Measurements from ENCODE around the gene ZBTB47.

Gene ZBTB47

DNA sequence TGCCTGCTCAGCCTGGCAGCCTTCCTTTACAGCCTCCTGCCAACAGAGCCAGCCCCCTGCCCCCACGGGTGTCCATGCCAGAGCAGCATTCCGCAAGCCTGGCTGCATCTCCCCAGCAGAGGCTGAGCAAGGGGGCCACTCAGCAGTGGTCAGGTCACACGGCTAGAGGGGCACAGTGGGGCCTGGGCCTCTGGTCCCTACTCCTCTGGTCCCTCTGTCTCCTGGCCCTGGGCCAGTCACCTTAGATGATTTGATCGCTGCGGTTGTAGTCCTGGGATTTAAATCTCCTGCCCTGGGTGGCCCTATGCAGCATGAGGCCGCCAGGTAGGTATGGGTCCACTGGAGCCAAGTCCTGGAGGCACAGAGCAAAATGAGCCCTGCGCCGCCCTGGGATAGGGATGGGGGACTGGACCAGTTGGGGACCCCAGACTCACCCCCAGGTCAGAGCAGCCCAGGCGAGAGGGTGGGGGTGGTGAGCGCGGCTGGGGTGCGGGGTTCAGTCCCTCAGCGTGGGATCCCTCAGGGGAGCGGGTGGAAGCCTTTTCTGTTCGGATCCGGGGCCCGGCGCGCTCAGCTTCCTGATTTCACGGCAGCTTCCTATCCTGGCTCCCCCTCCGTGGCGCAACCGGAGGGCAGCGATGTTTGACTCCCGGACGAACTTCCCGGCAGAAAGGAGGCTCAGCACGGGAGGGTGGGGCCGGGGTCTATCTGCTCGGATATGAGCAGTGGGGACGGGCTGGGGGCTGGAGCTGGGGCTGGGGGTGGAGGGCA is at the start of gene ZBTB47:
ZBTB47 (plus strand) TSS at position 138 of the 771 bp plus-strand sequence. CDS start 4,659 bp downstream, outside the sequence.
- DNase-seq (ENCODE audit: low spot score), result peak; percentile 73

DNA sequence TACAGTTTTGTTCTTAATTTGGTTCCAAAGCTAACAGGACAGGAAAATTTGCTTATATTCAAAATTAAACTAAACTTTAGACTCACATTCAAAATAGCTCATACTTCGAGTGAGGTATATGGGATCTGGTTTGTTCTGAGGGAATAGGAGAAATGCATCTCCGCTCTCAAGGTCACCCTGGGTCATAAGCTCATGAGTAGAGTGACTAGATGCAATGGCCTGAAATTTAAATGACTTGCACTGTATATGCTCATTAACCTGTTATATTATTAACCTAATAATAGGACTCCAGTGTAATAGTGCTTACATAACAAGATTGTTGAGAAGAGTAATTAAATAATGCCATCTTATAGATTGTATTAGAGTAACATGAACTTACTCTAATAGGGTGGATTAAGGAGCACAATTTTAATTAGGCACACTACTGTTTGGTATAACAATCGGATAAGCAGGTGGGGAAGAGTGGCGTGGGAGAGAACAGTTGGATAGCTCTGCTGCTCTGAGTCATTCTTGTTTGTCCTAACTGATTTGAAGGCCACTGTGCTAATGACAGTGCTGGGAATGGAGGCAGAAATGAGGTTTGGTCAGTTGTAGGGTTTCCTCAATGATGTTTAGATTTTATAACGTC is 47.8 kb upstream of the ZBTB47 start:
- no peak for DNase-seq (ENCODE audit: low spot score)

DNA sequence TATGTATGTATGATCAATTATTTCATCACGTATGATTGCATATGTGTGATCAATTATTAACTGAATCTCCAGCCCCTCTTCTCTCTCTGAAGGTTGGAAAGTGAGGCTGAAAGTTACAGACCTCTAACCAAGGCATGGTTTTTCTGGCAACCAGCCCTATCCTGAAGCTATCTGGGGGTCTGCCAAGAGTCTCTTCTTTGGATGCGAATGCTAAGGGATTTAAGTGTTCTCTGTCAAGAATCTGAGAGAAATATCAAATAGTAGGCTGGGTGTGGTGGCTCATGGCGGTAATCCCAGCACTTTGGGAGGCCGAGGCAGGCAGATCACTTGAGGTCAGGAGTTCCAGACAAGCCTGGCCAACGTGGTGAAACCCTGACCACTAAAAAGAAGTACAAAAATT is 44.9 kb upstream of the ZBTB47 start:
- DNase-seq (ENCODE audit: low spot score), result no peak

DNA sequence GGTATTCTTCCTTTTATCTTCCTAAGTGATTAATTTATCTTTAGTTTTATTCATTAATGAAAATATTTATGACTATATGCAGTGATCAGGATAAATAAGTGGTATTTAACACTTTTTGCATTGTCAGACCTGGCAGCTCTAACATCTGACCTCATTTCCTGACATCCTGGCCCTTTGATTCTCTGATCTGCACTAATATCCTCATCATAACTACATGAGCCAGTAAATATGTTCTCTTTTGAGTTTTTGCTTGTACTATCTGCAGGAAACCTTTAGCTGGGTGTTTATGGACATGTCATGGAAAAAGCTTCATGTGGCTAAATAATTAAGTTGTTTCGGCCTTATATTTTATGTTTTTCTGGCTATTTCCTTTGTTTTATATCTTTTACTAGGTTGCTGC is 42.5 kb upstream of the ZBTB47 start:
- DNase-seq (ENCODE audit: low spot score), result no peak

DNA sequence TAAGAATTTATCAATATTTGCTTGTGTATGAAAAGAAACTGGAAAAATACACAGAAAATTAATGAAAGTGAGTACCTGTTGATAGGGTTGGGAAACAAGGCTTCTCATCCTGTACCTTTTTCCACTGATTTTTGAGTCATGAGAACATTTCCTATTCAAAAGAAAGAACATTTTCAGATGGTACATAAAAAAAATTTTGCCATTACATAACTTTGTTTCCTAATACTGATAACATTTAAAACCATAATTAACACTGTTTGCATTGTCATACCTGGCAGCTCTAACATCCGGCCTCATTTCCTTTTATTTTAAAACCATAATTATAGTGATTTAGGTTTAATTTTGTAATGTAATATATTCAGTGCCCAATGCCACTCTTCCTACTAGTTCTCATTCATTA is 41.3 kb upstream of the ZBTB47 start:
- no peak for DNase-seq (ENCODE audit: low spot score)

DNA sequence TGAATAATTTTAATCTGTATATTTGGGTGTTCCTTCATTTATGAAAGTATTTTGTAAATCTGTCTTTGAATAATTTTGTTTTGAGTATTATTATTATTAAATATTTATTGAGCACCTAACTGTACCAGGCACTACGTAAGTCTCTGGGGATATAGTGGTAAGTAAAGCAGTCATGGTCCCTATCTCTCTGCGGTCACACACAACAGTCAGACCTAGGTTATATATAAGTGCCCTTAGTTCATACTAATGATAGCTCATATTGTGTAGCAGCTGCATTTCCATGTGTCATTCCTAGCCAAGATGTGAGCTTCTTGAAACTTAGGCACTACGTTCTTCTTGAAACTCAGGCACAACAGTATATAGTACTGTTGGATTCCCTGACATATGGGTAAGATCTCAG is 40.6 kb upstream of the ZBTB47 start:
- DNase-seq (ENCODE audit: low spot score), result no peak

DNA sequence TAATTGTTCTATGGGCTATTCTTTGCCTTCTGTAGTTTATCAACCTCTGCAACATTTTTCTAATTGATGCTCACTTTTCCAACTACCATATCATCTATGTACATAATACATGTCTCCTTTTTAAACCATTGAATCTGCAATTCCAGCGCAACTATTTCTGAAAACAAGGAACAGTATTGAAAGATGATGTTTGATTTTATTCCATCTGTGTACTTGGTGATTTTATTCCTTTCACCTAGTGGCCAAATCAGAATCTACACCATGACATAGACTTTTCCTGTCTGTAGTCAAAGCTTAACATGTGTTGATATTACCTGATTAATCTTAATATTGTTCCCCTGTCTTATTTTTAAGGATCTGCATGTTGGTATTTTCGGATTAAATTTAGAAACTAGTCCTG is 40.0 kb upstream of the ZBTB47 start:
- no peak for DNase-seq (ENCODE audit: low spot score)

DNA sequence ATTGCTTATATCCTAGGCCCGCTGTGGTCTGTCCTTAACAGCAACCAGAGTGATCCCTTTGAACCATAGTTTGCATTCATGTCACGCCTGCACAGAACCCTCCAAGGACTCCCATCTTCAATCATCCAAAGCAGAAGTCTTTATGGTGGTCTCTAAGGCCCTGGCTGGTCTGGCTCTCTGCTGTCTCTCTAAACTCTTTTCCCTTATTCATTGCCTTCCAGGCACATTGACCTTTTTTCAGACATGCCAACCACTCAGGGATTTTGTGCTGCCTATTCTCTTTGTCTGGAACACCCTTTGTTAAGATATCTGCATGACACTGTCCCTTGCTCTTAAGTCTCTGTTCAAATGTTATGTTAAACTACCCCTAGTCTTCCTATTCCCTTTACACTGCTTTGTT is 21.9 kb upstream of the ZBTB47 start:
- DNase-seq (ENCODE audit: low spot score), result no peak

DNA sequence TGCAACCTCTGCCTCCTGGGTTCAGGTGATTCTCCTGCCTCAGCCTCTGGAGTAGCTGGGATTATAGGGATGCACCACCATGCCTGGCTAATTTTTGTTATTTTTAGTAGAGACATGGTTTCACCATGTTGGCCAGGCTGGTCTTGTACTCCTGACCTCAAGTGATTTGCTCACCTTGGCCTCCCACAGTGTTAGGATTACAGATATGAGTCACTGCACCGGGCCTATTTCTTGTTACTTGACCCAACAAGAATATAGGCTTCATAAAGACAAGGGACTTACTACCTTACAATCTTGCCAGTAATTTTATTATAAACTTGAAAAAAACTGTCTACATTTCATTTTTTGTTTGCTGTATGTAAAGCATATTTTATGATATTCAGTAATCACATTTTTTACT is 21.4 kb upstream of the ZBTB47 start:
- no peak for DNase-seq (ENCODE audit: low spot score)

DNA sequence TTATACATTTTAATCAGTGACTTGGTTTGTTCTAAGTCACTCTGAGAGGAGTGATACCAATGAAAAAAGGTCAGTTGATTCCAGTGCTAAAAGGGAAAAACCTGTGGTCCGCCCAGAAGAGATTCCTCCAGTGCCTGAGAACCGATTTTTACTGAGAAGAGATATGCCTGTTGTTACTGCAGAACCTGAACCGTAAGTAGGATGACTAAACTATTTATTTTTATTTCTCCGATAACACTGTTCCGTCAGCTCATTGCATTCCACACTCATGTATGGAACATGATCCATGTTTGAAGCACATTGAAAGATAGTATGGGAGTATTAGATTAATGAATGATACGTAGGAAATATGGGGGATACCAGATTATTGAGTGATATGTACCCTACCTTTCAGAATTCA is 20.0 kb upstream of the ZBTB47 start:
- DNase-seq (ENCODE audit: low spot score), result no peak

DNA sequence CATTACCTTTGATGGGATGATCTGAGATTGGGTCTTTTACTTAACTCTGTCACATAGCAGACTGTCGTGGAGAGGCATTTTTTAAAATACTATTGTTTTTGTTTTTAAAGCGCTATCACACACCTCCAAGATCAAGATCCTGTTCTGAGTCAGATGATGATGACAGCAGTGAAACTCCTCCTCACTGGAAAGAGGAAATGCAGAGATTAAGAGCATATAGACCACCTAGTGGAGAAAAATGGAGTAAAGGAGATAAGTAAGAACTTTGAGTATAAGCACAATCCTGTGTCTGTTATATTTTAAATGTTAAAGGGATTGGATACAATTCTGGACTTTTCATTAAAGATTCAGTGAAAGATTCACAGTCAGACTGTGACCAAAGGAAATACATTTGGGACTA is 18.4 kb upstream of the ZBTB47 start:
- no peak for DNase-seq (ENCODE audit: low spot score)

DNA sequence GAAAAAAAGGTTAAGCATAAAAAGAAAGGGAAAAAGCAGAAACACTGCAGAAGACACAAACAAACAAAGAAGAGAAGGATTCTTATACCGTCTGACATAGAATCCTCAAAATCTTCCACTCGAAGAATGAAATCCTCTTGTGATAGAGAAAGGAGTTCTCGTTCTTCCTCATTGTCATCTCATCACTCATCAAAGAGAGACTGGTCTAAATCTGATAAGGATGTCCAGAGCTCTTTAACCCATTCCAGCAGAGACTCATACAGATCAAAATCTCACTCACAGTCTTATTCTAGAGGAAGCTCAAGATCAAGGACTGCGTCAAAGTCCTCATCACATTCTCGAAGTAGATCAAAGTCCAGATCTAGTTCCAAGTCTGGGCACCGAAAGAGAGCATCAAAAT is 16.5 kb upstream of the ZBTB47 start:
- no peak for DNase-seq (ENCODE audit: low spot score)

DNA sequence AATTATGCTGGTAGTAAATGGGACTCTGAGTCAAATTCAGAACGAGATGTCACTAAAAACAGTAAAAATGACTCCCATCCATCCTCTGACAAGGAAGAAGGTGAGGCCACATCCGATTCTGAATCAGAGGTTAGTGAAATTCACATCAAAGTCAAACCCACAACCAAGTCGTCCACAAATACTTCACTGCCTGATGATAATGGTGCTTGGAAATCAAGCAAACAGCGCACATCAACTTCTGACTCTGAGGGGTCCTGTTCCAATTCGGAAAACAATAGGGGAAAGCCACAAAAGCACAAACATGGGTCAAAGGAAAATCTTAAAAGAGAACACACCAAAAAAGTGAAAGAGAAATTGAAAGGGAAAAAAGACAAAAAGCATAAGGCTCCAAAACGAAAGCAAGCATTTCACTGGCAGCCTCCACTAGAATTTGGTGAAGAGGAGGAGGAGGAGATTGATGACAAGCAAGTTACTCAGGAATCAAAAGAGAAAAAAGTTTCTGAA is 15.1 kb upstream of the ZBTB47 start:
- no peak for DNase-seq (ENCODE audit: low spot score)

DNA sequence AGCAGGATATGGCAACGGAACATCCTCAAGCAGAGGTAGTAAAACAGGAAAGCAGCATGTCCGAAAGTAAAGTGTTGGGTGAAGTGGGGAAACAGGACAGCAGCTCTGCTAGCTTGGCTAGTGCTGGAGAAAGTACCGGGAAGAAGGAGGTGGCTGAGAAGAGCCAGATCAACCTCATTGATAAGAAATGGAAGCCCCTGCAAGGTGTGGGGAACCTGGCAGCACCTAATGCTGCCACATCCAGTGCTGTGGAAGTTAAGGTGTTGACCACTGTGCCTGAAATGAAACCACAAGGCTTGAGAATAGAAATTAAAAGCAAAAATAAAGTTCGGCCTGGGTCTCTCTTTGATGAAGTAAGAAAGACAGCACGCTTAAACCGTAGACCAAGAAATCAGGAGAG is 14.3 kb upstream of the ZBTB47 start:
- no peak for DNase-seq (ENCODE audit: low spot score)

DNA sequence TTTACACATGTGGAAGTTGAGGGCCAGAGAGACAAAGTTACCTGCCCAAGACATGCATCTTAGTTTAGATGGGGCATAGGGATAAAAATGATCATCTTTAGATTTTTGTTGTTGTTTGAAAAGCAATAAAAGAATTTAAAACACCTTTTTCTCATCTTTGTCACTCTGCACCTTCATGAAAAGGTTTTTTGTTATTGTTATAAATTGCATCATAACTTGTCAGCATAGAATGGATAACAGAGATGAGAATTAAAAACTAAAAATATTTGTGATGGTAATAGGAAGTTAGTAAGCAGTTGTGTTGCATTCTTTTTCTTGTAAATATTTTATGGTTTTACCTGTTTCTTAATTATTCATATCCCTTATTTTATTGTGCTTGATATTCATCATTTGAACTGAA is 13.4 kb upstream of the ZBTB47 start:
- no peak for DNase-seq (ENCODE audit: low spot score)

DNA sequence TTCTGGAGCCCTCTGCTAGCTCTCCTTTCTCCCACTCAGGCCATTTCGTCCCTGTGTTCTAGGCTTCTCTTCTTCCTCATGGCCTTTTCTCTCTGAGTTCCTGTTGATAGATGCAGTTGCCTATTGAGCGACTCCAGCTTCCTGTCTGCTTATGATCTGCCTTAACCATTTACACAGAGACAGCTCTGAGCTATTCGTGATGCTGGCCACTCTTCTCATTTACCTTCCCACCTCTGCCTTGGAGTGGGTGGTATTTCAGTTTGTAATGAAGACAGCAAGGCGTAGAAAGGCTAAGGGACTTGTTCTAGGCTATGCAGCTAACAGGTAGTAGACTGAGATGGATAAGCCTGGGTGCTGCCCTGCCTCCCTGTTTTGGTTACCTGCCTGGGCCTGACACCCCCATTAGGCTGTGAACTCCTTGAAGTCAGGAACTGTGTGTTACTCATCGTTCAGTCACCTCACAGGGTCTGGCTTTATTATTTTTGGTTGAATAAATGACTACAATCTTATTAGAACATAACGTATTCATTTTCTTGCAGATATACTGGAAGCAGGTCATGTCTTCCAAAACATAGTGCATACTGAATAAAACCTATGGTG is 12.6 kb upstream of the ZBTB47 start:
- DNase-seq (ENCODE audit: low spot score), result no peak

DNA sequence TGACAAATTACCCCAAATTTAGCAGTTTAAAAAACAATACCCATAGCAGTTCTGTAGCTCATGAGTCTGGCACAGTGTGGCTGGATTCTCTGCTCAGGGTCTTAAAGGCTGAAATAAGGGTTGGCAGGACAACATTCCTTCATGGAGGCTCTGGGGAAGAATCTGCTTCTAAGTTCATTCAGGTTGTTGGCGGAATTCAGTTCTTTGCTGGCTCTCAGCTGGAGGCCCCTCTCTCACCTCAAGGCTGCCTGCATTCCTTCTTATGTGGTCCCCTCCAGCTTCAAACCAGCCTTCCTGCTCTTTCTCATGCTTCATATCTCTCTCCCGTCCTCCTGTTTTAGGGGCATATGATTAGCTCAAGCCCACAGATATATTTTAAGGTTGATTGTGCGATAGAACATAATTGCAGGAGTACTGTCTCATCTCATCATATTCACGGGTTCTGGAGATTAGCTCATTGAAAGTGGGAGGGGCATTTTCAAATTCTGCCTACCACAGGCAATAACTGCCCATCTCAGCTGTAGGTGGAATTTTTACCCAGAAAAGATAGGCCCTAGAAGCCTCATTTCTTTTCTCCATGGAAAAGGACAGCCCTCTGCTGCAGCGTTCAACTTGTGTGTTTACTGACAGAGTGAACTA is 5.6 kb upstream of the ZBTB47 start:
- no peak for DNase-seq (ENCODE audit: low spot score)

DNA sequence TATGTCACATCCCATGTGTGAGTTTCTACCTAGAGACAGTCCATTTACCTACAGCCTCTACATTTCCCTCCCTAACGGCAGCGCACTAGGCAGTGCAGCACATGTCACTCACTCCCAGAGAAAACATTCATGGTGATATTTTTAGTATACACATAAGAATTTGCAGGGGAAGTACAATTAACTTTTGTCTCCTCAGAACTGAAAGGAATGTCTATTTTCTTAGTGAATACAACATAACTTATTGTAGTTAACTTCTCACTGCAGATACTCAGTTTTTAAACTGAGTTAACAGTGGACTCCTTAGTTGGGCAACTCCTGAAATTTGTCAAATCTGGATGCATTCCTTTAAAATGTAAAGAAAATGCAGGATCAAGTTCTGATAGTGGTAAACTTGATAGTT is 4.5 kb upstream of the ZBTB47 start:
- DNase-seq (ENCODE audit: low spot score), result no peak

DNA sequence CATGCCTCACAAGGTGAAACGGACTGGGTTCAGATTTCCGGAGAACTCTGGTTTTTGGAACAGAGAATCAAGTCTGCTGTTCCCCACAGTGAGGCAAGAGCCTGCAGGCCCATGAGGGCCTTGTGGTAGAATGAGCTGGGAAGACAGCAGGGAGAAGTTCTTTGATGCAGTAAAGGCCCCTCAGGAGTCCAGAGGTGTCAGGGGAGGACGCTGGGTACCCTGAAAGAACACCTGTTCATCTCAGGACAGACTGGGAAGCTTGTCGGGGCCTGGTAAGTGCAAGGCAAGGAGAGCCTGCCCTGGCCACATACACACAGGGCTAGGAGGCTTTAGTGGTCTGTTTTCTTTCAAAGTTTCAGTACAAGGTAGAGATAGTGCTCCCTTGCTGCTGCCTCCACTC is 3.7 kb upstream of the ZBTB47 start:
- no peak for DNase-seq (ENCODE audit: low spot score)

DNA sequence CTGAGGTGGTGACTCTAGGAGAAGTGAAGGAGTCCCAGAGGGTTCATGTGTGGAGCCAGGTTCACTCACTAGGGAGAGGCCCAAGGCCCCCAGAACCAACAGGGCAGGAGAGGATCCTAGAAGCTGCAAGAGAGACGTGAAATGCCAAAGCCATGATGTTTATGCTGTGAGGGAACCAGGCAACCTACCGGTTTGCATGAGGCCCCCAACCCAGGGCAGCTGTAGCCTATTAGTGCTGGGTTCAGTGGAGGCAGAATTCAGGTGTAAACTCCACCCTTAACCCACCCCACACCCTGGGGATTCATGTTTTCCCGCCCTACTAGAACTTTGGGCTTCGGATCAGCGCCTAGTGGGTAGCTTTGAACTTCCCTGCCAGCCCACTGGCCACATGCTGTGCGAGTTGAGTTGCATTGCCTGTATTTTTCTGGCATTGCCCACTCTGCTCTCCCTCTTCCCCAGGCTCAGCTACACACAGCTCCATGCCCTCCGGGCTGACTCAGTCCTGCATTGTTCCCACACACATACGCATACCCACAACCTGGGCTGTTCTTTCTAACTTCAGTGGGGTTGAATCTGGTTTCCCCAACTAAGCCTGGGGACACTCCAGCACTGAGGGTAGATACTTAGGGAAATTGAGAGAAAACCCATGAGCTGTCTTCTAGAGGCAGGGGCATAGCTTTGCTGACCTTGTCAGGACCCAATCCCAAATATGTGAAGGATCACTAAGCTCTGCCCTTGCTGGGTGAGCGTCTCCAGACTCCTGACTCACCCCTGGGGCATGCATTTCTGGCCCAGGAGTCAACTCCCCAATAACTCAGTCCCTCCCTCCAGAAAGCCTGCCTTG is 2.0 kb upstream of the ZBTB47 start:
- no peak for DNase-seq (ENCODE audit: low spot score)

DNA sequence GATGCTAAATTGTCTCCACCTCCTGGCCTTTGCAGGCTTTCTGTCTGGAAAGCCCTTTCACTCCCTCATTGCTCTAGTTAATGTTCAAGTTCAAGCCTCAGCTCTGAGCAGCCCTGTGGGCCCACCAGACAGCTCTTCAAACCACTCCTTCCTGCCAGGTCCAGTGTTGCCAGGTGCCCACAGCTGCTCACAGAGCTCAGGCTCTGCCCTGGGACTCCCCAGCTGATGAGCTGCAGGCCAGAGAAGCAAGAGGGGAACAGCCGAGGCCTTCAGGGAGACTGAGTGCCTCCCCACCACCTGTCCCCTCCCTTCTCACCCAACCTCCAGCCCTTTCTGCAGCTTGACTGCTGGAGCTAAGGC is 1.3 kb upstream of the ZBTB47 start:
- no peak for DNase-seq (ENCODE audit: low spot score)
